Activated effector memory CD4-positive, alpha-beta T cell treated with Interleukin-2 at 50 U/mL for 16 hours (primary cell): ENCODE results near the gene PDXDC1.
"Not testable (repeated sequence)": the region's sequence is repeated elsewhere in the genome, so short reads cannot be mapped to it uniquely, and the experiment has no call there.

Experiments used
- DNase-seq: peaks from one replicate; pipeline ENCODE4 v3.0.0-alpha.2; 2020

The PDXDC1 gene

DNA sequence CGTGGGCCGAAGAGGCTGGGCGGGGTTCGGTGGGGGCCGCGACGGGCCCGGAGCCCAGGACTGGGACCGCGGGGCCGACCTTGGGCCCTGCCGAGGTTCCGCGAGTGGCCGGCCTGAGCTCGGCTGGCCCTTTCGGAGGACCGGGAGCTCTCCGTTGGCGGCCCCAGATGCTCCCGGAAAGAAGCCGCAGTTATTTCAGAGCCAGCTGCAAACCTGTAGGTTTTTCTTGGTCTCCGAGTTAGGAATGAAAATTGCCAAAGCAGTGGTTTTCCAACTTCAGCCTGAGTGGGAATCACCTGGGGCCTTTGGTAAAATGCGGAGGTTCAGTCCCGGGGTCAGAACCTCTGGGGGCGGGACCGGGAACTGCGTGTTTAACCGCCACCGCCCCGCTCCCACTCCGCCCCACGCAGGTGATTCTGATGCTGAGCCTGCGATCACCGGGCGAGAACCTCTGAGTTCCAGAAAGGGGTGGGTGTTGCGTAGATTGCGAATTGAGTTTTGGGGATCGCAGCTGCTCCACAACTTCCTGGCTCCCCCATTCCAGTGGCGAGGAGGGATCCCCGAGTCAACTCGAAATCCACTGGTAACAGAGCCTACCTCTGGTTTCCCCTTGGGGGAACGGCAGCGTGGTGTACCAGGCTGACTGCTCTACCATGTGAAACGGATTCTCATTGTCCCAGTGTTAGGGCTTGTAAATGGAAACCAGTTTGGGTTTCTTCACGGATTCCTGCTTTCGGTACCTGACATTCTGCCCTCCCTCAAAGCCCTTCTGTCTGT, 780 bp downstream of the PDXDC1 start:
- DNase-seq: peak; percentile 60

DNA sequence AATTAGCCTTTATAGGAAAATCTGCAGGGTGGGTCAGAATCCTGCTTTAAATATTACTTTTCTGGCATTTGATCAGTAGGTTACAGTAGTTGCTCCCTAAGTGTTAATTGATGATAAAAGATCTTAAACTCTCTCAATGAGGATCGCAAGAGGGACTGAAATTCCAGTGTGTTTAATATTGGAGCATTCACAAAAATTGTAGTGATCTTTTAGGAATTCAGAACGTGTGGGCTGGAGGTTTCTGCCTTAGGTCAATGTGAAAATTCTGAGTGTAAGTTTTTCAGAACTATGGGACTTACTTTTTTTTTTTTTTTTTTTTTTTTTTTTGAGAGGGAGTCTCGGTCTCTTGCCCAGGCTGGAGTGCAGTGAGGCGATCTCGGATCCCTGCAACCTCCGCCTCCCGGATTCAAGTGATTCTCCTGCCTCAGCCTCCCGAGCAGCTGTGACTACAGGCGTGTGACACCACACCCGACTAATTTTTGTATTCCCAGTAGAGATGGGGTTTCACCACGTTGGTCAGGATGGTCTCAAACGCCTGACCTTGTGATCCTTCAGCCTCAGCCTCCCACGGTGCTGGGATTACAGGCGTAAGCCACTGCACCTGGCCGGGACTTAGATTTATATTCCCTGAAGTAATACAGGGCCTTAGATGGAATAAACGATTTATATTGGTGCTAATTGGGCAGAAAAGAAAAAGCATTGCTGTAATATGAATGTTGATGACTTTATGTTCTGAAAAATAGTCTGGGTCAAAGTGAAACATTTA, 2.3 kb downstream of the PDXDC1 start:
- DNase-seq: not testable (repeated sequence)

DNA sequence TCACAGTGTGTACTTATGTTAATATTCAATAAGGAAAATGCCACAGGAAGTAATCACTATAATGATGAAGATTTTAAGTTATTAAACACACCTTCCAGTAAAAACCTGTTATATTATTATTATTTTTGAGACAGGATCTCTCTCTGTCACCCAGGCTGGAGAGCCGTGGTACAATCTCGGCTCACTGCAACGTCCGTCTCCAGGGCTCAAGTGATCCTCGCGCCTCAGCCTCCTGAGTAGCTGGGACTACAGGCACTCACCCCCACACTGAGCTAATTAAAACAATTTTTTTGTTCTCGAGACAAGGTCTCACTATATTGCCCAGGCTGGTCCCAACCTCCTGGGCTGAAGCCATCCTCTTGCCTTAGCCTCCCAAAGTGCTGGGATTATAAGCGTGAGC, 3.5 kb downstream of the PDXDC1 start:
- DNase-seq: not testable (repeated sequence)

DNA sequence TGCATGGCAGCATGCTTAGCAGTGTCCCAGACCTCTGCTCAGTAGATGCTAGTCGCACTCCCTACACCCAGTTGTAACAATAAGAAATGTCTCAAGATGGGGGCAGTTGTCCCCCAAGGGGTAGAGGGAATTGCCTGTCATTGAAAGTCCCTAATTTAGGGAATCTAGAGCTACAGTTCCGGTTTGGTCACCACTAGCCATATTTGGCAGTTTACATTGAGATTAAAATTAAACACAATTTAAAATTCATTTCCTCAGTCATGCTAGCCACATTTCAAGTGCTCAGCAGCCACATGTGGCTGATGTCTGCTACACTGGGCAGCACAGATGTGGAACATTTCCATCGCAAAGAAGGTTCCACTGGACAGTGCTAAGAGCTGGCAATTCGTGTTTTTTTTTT, 4.1 kb downstream of the PDXDC1 start:
- not testable (repeated sequence) for DNase-seq

DNA sequence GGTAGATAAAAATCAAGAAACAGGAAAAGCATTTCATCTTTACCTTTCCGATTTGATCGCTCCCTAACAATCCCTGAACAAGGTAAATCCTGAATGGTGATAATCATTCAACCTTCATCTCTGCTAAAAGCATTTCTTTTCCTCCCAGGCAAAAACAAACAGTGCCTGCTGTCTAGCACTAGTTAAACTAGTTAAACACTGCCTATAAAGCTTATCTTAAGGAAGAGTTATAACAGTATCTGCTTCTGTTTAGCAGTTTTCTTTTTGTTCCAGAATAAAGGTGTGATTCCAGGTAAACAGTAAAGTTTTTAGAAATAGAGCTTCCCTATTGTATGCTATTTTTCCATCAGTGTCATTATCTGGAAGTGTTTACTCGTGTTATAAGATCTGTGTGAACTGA, 6.4 kb downstream of the PDXDC1 start:
- DNase-seq: not testable (repeated sequence)

DNA sequence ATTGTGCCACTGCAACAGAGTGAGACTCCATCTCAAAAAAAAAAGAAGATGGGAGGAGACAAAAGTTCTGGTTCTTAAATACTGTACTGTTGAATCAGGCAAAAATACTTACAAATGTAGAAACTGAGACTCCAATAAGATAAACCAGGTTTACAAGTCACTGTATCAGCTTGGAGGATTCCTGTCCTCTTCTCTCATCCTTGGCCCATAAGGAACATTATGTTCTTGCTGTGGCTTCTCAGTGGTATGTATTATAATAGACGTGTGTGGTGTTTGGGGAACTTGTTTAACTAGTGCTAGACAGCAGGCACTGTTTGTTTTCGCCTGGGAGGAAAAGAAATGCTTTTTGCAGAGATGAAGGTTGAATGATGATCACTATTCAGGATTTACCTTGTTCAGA, 7.7 kb downstream of the PDXDC1 start:
- DNase-seq: not testable (repeated sequence)

GRCh38 chr16:14988092-14988491, 13.3 kb downstream of the PDXDC1 start:
- not testable (repeated sequence) for DNase-seq

- not testable (repeated sequence) for DNase-seq
Measured at GRCh38 chr16:14988661-14989191, 13.9 kb downstream of the PDXDC1 start.

DNA sequence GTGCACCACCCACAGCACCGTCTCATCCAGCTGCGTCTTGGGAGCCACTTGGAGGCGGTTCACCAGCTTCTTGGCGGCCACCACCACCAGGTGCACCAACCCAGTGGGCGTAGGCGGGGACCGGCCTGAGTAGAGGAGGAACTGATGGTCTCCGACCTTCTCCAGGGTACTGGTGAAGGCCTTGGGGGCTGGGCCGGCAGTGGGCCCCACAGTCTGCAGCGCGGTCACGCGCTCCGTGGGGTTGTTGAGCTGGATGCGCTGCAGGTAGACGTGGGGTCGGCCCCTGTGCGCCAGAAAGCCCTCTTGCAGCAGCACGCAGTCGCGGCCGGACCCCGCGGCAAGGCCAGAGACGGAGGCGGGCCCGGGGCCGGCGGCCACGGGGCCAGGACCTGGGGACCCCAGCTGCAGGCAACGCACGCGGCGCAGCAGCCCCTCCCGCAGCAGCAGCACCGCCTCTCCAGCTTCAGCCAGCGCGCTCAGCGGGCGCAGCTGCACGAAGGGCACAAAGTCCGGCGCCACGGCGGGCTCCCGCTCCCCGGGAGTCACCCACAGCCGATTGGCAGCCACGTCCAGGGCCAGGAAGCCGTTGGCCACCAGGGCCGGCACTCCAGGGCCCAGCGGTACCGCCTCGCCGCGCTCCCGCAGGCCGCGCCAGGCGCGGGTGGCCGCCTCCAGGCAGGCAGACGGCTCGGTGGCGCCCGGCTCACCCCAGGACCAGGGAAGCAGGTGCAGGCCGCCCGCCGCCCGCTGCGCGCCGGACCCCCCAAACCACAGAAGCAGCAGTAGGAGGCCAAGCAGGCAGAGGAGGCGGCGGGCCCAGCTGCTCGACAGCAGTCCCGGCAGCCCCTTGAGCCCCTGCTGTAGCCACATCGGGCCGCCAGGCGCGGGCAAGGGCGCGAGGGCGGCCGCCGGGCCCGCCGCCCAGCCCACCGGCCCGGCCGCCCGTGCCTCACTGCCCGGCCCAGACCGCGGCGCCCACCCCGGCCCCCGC, 14.8 kb downstream of the PDXDC1 start:
- DNase-seq: not testable (repeated sequence)

GRCh38 chr16:14993277-14994151, 18.7 kb downstream of the PDXDC1 start:
- not testable (repeated sequence) for DNase-seq

DNA sequence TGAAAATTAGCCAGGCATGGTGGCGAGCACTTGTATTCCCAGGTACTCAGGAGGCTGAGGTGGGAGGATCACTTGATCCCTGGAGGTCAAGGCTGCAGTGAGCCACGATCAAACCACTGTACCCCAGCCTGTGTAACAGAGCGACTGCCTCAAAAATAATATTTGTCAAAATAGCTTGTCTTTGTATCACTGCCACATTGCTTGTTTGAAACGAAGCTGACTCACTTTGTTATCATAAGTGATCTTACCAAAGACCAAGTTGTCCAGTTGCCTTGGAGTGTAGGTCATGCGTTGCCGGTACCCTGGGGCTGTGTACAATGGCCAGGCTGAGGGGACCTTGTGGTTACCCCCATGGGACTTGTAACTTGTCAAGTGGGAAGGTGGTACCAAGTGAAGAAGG, 21.9 kb downstream of the PDXDC1 start:
- DNase-seq: not testable (repeated sequence)

DNA sequence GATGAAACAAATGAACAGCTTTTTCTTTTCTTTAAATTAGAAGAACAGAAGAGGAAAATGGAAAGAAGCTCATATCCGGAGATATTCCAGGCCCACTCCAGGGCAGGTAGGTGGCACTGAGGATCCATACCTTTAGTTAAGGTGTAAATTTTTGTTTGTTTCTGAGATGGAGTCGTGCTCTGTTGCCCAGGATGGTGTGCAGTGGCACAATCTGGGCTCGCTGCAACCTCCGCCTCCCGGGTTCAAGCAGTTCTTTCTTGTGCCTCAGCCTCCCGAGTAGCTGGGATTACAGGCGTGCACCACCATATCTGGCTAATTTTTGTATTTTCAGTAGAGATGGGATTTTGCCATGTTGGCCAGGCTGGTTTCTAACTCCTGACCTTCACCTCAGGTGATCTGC, 23.5 kb downstream of the PDXDC1 start:
- DNase-seq: not testable (repeated sequence)

GRCh38 chr16:14999845-15000244, 25.0 kb downstream of the PDXDC1 start:
- DNase-seq: not testable (repeated sequence)

GRCh38 chr16:15002448-15002847, 27.6 kb downstream of the PDXDC1 start:
- DNase-seq: not testable (repeated sequence)

GRCh38 chr16:15005357-15006132, 30.7 kb downstream of the PDXDC1 start:
- not testable (repeated sequence) for DNase-seq

DNA sequence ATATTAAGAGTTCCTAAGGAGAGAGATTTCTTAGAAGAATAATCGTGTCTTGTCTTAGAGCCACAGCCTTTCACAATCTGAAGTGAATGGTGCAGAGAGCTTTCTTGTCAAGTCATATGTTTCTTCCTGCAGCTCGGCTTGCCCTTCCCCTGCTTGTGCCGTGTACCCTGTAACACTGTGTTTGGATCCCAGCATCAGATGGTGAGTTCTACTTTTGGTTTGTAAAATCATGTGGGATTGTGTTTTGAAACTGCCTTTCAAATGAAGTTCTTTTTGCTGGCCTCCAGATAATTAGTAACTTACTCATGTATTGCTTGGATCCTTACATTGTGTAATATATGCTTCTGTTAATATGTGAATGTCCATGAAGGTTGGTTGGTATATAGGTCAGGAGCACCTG, 33.8 kb downstream of the PDXDC1 start:
- not testable (repeated sequence) for DNase-seq

- DNase-seq: not testable (repeated sequence)
Measured at GRCh38 chr16:15012941-15013340, 38.1 kb downstream of the PDXDC1 start.

DNA sequence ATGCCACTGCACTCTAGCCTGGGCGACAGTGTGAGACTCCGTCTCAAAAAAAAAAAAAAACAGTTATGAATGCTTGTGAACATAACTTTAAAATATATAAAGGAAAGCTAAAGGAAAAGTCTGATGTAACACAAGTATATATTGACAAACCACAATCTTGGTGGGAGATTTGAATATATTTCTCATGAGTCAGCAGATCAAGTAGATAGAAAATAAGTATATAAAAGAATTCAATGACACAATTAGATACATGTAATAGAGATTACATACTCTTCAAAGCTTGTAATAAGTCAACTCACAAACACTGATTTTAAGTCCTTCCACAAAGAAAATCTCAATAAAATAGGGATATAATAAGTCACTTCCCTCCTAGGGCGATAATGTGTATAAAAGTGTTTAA, 40.8 kb downstream of the PDXDC1 start:
- DNase-seq: not testable (repeated sequence)

- DNase-seq: not testable (repeated sequence)
Measured at GRCh38 chr16:15016354-15016753, 41.5 kb downstream of the PDXDC1 start.

DNA sequence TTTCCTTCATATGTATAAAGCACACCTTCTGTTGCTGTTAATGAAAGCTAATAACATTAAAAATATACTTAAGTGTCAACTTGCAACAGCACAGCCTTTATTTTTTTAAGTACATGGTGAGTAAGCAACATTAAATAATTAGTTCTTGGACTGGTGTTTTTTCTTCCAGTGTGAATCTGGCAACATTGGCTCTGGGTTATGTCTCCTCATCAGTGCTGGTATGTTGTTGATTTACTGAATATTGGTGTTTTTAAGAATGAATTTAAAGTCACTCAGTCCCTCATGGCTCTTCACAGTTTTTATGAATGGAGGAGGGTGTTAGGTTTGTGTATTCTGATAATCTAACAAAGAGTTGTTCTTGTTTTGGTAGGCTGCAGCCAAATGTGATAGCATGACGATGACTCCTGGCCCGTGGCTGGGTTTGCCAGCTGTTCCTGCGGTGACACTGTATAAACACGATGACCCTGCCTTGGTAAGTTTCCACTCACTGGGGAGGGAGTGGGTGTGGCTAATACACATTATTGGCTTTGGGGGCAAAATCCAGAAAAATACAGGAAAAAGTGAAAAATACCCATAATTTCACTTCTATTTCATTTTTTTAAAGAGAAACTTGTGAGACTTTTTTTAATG, 42.2 kb downstream of the PDXDC1 start:
- DNase-seq: not testable (repeated sequence)
